NT2/D1 (cell line): Measurements from ENCODE around the gene CCDC69.

Experiments used
- DNase-seq: peaks from one replicate; pipeline ENCODE4 v3.0.0-alpha.2; 2011; ENCODE audit warnings: low read depth, low spot score
- H3K27me3 ChIP-seq: 2 replicates; pipeline ENCODE4 v1.6.0; 2011; ENCODE audit warnings: mild to moderate bottlenecking; ENCODE audit not compliant: insufficient read length, insufficient read depth
- H3K36me3 ChIP-seq: 2 replicates; pipeline ENCODE4 v1.6.1; 2011; ENCODE audit warnings: mild to moderate bottlenecking, low read length, mixed read lengths; ENCODE audit not compliant: insufficient read depth, insufficient read length
- H3K4me1 ChIP-seq: 2 replicates; pipeline ENCODE4 v1.5.1; 2011; ENCODE audit not compliant: insufficient read depth, insufficient read length
- H3K4me3 ChIP-seq: 2 replicates; pipeline ENCODE4 v1.5.1; 2011; ENCODE audit warnings: low read depth; ENCODE audit not compliant: insufficient read length
- H3K9ac ChIP-seq: 2 replicates; pipeline ENCODE4 v1.6.0; 2011; ENCODE audit warnings: low read depth; ENCODE audit not compliant: insufficient read length
- H3K9me3 ChIP-seq: 2 replicates; pipeline ENCODE4 v1.5.1; 2011; ENCODE audit warnings: mild to moderate bottlenecking, low read length; ENCODE audit not compliant: insufficient read depth
- SUZ12 ChIP-seq: IDR thresholded peaks from 2 replicates; pipeline ENCODE4 v1.6.1; 2011; ENCODE audit not compliant: insufficient read length, insufficient read depth; ENCODE audit errors: extremely low read depth
- YY1 ChIP-seq: IDR thresholded peaks from 2 replicates; pipeline ENCODE4 v1.6.1; 2011; ENCODE audit not compliant: insufficient read length, insufficient read depth
- ZNF274 ChIP-seq: IDR thresholded peaks from 2 replicates; pipeline ENCODE4 v1.6.1; 2011; ENCODE audit warnings: mild to moderate bottlenecking, low read depth, low read length

CCDC69 gene

GRCh38 chr5:151159649-151160373, 64.1 kb downstream of the CCDC69 start:
- TF ChIP-seq YY1: no peak
- no peak for TF ChIP-seq ZNF274
- Histone ChIP-seq H3K27me3 (no peaks in the 10 kb centered on the region), H3K9me3 (no peaks in the 10 kb centered on the region), H3K9ac (no peak overlapping the region), H3K4me3 (no peak overlapping the region), H3K36me3 (peaks cover 9% of the 10 kb centered on the region), H3K4me1 (peaks cover 12% of the 10 kb centered on the region)
- no peak for DNase-seq

GRCh38 chr5:151158287-151158661, 65.6 kb downstream of the CCDC69 start:
- no peak for DNase-seq
- TF ChIP-seq ZNF274 (no peak), YY1 (no peak), SUZ12 (no peak)
- Histone ChIP-seq H3K4me3 (peak overlapping the region; percentile 81), H3K36me3 (peaks cover 23% of the 10 kb centered on the region), H3K27me3 (no peaks in the 10 kb centered on the region), H3K9ac (peak overlapping the region; percentile 34), H3K9me3 (no peaks in the 10 kb centered on the region), H3K4me1 (peaks cover 12% of the 10 kb centered on the region)

DNA sequence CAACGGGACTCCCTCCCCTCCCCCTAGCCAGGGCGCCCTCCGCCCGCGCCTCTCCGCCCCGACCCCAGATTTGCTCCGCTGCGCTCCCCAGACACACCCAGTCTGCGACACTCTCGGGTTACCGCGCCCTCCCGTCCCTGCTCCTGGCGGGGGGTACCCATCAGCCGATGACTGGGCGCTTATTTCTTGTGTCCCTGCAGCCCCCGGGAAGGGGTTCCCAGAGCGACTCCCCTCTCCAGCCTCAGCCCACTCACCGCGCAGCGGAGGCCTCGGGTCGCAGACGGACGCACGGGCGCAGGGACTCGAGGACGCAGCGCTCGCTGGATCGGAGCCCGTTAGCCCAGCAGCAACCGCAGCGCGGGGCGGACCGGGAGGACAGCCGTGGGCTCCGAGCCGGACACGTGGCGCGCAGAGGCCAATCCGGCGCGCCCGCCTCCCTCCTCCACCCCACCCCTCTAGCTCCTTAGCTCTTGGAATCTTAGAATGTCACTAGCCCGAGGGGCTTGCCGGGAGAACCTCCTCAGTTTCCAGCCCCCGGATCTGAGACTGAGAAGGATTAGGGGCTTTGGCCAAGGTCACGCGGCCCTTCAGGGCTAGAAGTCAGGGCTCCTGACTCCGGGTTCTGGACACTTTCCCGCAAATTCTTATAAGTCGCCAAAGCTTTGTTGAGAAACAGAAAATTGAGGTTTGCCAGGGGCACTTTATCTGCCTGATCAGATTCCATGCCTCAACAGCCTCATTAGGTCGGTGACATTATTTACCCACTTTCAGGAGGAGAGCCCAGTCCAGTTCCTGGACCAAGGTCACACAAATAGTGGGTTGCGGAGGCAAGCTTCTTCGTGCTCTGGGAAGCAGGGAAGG, 66.2 kb downstream of the CCDC69 start, which contains the start of gene ANXA6:
TSS of gene ANXA6 (minus strand) at position 354 of the 861 bp plus-strand sequence. CDS start 9,878 bp downstream, outside the sequence.
- peaks cover 29% of the 10 kb centered on the region for H3K36me3 ChIP-seq
- peak within 1 kb of the TSS; percentile 81 for H3K4me3 ChIP-seq
- H3K9me3 ChIP-seq: no peaks in the 10 kb centered on the region
- peak; percentile 67 for DNase-seq
- TF ChIP-seq YY1 (no peak), ZNF274 (no peak), SUZ12 (no peak)
- peaks cover 14% of the 10 kb centered on the region for H3K4me1 ChIP-seq
- H3K27me3 ChIP-seq: no peaks in the 10 kb centered on the region
- peak within 1 kb of the TSS; percentile 88 for H3K9ac ChIP-seq

DNA sequence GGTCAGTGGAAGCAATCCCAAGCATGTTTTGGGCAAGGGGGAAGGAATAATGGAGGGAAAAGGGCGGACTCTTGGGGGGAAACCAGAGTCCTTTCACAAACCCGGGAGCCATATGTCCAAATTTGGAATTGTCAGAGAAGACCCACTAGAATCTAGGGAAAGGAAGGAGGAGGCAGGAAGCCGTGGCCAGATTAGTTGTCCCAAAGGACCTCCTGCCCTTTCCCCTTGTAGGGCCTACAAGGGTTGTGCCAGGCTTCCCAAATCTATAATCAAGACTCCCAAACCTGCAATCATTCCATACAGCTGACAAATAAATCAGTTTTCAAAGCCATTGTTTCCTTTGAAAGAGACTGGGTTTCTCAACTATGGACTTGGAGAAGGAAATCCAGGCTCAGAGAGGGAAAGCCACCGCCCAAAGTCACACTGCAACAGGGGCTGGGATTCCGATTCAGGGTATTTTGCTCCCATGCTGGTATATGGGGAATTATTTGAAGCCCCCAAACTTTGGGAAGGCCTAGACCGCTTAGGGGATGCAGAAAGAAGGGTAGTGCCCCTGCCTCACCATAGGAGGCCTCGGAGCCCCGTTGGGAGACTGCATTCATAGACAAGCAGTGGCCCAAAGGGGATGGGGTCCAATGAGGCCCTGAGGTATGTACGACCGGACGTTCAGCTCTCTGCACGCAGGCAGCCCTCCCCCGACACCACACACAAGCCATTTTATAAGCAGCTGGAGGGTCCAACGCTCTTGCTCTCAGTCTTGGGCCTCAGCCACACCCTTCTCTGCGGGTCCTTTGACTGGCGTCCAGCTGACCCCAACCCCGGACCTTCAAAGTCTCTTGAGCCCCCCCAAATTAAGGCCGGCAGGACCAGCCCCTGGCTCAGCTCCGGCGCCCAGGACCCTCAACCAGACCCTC, 67.1 kb downstream of the CCDC69 start:
- Histone ChIP-seq H3K9ac (peak overlapping the region; percentile 88), H3K9me3 (no peaks in the 10 kb centered on the region), H3K4me1 (peaks cover 14% of the 10 kb centered on the region), H3K27me3 (no peaks in the 10 kb centered on the region), H3K4me3 (peak overlapping the region; percentile 81), H3K36me3 (peaks cover 32% of the 10 kb centered on the region)
- TF ChIP-seq SUZ12 (no peak), YY1 (no peak), ZNF274 (no peak)
- no peak for DNase-seq

DNA sequence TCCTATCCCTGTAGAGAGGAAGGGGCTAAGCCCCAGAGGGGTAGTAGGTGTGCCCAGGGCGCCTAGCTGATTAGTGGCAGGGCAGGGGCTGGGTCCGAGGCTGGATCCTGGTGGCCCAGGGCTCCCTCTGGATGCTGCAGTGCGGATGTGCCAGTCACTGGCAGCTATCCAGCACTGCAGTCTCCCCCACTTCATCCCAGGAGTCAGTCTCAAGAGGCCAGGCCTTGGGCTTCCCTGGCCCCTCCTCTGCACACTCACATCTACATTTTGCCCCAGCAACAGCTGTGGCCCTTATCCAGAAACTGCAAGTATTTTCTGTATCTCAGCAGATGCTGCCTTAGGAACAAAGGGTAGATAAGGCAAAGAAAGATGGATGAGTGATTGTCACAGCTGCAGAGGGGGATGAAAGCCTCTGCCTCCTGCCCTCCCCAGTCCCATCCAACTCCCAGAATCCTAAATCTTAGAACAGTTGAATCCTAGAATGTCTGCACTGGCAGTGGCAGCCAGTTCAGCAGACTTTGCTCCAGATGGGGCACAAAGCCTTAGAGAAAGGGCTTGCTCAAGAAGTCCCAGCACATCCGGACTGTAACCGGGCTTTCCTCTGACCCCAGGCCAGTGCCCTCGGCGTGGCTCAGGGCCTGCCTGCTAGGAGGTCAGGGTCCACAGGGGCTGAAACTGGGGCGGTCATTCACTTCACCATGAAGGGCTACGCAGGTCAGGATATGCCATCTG, 68.0 kb downstream of the CCDC69 start:
- Histone ChIP-seq H3K36me3 (peaks cover 34% of the 10 kb centered on the region), H3K4me1 (peaks cover 14% of the 10 kb centered on the region), H3K4me3 (peak overlapping the region; percentile 81), H3K9ac (peak overlapping the region; percentile 88), H3K9me3 (no peaks in the 10 kb centered on the region), H3K27me3 (no peaks in the 10 kb centered on the region)
- no peak for TF ChIP-seq ZNF274
- TF ChIP-seq SUZ12: no peak
- no peak for DNase-seq

DNA sequence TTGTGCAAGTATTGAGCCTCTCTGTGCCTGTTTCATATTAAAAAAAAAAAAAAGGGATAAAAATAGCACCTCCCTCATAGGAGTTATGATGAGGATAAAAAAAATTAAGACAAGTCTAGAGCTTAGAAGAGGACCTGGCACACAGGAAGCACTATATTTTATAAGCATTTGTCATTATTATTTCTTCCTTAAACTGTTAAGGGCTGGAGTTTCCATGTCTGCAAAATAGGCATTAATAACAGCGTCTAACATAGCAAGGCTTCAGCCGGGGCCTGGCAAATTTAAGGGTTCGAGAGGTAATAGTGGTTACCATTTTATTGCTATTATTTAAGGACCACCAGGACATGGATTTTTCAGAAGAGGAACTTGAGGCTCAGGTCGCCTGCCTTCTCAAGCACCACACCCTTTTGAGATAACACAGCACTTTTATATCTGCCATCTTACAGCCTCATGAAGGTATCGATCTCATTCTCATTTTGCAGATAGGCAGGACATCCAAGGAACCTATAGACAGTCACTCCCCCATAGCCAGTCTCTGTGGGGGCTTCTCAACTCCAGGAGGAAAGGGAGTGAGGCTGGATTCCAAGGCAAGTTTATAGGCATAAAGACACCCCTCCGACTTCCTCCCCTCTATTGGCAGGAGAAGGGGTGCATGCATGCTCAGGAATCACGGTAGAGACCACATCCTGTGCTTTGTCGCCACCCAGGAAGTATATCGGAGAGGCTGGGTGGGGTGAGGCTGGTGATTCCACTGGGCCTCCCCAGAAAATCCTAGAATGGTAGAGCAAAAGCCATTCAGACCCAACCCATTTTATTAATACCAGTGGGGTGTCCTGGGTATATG, 68.7 kb downstream of the CCDC69 start:
- H3K36me3 ChIP-seq: peaks cover 38% of the 10 kb centered on the region
- H3K27me3 ChIP-seq: no peaks in the 10 kb centered on the region
- peaks cover 19% of the 10 kb centered on the region for H3K4me1 ChIP-seq
- no peak for DNase-seq
- no peaks in the 10 kb centered on the region for H3K9me3 ChIP-seq
- H3K4me3 ChIP-seq: no peak overlapping the region
- TF ChIP-seq YY1 (no peak), SUZ12 (no peak), ZNF274 (no peak)
- H3K9ac ChIP-seq: no peak overlapping the region
